22Rv1 (cell line): ENCODE data around the gene SHANK2.

Experiments used
- H3K27ac ChIP-seq: fragments of 450-650 bp; 2 replicates; pipeline ENCODE4 v1.5.1; 2017
- CTCF ChIP-seq: fragments of 450-650 bp; IDR thresholded peaks from 2 replicates; pipeline ENCODE4 v1.5.1; 2017; ENCODE audit warnings: mild to moderate bottlenecking
- ZFX ChIP-seq: fragments of 450-650 bp; IDR thresholded peaks from 2 replicates; pipeline ENCODE4 v1.6.1; 2017; ENCODE audit warnings: antibody characterized with exemption, borderline replicate concordance

Gene SHANK2

GRCh38 chr11:71215425-71215965 lies 36.9 kb downstream of the SHANK2 start:
- no peak overlapping the region for H3K27ac ChIP-seq
- TF ChIP-seq CTCF (no peak), ZFX (no peak)

GRCh38 chr11:71214553-71215424 lies 37.6 kb downstream of the SHANK2 start:
- TF ChIP-seq CTCF (no peak), ZFX (no peak)

GRCh38 chr11:71213696-71214552 lies 38.5 kb downstream of the SHANK2 start:
- TF ChIP-seq ZFX (no peak), CTCF (no peak)
- no peak overlapping the region for H3K27ac ChIP-seq

More at GRCh38 chr11:71214553-71215424, 37.6 kb downstream of the SHANK2 start:
- no peak overlapping the region for H3K27ac ChIP-seq

- no peak for TF ChIP-seq ZFX
- no peak for TF ChIP-seq CTCF
- H3K27ac ChIP-seq: no peak overlapping the region
These were observed 39.4 kb downstream of the SHANK2 start for GRCh38 chr11:71212871-71213559.

- TF ChIP-seq ZFX (no peak), CTCF (no peak)
- H3K27ac ChIP-seq: no peak overlapping the region
These were observed 40.7 kb downstream of the SHANK2 start for GRCh38 chr11:71211631-71212030.

GRCh38 chr11:71210861-71211260 lies 41.5 kb downstream of the SHANK2 start:
- H3K27ac ChIP-seq: no peak overlapping the region
- TF ChIP-seq ZFX (no peak), CTCF (no peak)
